ENCODE measurements around the gene MCOLN2.
"Not testable (repeated sequence)": the region's sequence is repeated elsewhere in the genome, so short reads cannot be mapped to it uniquely, and the experiment has no call there.

Gene MCOLN2

GRCh38 chr1:84940481-84940880, 56.4 kb downstream of the MCOLN2 start:
- no peak for DNase-seq

GRCh38 chr1:84939761-84940160, 57.2 kb downstream of the MCOLN2 start:
- no peak for DNase-seq

DNA sequence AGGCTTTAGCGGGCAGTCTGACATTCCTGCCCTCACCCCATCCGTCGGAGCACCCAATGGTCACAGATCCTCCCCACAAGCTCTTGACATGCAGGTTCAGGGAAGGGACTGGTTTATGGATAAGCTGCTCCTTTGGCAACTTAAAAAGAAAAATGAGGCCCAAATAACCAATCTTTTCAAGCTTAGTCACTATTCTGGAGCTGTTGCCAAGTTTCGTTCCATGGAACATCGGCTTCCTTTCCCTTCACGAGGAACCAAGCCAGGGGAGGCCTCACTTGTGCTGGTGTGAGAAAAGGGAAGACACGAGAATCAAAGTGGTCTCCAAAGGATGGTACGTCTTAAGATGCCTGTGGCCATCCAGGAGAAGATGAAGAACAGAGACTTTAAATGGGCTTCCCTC, 57.8 kb downstream of the MCOLN2 start:
- DNase-seq = no peak

- DNase-seq = peak; percentile 60 to 89 (median 72)
These were observed 60.6 kb downstream of the MCOLN2 start for GRCh38 chr1:84936116-84936810.

GRCh38 chr1:84933011-84933611, 63.8 kb downstream of the MCOLN2 start:
- DNase-seq = no peak

GRCh38 chr1:84930831-84931230, 66.1 kb downstream of the MCOLN2 start:
- no peak for DNase-seq

DNA sequence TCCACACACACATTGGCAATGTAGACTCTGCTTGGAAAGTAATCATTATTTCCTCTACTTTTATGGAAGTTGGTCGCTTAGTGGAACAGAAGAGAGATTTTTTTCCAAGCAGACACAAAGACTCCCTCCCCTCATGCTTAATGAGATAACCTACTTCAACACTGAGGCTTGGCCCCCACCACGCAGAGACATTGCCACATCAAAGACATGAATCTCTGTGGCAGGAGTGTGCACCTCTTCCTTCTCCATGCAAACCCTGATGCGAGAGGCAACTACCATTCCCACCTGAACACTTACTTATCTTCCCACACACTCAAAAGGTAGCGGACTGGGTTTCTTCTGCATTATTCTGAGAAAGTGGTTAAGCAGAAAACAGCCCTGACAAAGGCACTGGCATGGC, 66.6 kb downstream of the MCOLN2 start:
- DNase-seq = no peak

GRCh38 chr1:84929581-84929980, 67.3 kb downstream of the MCOLN2 start:
- DNase-seq = no peak

- no peak for DNase-seq
These were observed 67.9 kb downstream of the MCOLN2 start for GRCh38 chr1:84928979-84929378.

DNA sequence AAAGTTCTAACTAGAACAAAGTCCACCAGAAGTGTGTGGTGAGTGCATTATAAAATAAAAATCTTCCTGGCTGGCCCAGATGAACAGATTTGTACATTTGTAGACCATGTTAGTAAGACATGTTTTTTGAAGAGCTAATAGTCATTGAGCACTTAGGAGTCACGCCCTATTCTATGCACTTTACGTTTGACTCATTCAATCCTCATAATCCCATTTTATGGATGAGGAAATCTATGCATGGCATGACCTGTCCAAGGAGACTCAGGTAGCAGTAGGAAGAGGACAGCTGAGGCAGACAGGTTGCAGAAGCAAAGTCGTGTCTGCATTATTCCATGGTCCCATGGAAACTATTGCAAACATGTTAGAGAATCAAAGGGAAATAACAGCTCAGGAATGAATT, 73.6 kb downstream of the MCOLN2 start:
- DNase-seq = no peak

- no peak for DNase-seq
These were observed 76.8 kb downstream of the MCOLN2 start for GRCh38 chr1:84920159-84920558.

DNA sequence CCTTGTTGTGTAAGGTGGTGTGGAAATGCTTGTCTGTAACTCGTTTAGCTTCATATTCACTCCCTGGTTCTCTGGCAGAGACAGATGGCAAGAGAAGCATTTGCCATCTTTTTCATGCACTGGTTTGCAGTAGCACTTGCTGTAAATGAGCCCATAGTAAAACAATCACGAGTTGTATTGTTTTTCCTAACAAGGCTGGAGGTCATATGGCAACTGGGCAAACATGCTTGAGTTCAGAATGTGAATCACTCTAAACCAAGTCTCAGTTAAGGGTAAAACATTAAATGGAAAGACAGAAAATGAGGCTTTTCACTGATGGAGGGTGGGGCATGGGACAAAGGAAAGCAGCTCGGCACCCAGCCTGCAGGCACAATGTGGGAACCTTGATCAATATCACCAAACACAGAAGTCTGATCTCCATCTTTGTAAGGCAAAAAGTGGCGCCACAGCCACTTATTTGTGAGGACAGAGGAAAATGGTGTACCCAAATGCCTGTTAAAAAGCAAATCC, 77.4 kb downstream of the MCOLN2 start:
- no peak for DNase-seq

- no peak for DNase-seq
These were observed 78.1 kb downstream of the MCOLN2 start for GRCh38 chr1:84918726-84919336.

DNA sequence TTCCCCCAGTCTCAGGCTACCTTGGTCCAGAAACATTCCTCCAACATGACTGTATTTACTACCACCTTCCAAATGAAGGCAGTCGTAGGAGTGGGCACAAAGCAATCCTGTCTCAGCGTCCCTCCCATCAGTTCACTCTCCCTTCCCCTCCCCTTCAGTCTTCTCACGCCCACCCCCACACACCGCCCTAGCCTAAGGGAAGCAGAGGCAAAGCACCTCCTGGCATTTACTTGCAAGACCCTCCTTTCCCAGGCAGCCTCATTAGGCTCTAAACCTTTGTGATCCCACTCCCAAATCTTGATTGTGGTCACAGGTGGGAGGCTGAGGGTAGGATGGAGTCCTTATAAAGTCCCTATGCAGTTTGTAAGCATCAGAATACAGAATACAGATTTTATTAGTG, 80.0 kb downstream of the MCOLN2 start:
- DNase-seq = no peak

GRCh38 chr1:84913555-84913892, 83.4 kb downstream of the MCOLN2 start:
- DNase-seq = peak; percentile 30 to 67 (median 62)

GRCh38 chr1:84912726-84913554, 84.0 kb downstream of the MCOLN2 start:
- DNase-seq = peak in 2 of 4 experiments; percentile 49 to 52

- not testable (repeated sequence) for DNase-seq
These were observed 88.0 kb downstream of the MCOLN2 start for GRCh38 chr1:84908746-84909464.

DNA sequence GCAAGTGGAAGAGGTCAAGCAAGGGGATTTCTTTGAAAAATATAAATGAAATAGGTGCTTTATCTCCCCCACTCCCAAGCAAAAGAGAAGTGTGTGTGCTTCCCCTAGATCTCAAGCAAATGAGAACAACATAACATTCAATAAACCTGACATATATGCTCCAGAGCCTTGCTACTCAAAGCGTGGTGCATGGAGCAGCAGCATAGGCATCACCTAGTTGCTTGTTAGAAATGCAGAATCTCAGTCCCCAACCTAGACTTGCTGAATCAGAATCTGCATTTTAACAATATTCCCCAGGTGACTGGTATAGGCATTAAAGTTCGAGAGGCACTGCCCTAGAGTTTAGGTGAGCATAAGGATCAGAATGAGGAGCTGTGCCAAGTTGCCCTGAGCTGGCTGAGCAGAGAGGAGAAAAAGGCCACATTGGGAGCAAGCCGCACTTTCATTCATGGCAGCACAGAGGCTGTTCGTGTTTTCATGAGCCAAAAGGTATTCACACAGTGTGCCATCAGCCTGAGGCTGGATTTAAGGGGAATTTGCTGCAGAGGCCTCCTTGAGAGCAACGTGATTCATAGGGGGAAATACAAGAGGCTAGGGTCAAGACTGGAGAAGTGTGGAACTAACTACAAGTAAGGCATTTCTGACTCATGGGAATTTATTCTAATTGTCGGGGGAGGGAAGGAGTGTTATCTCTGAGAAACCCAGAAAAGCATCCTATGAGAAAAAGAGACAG, 89.7 kb downstream of the MCOLN2 start:
- peak in 3 of 4 experiments; percentile 10 to 27 (median 14) for DNase-seq

- DNase-seq = not testable (repeated sequence)
These were observed 94.2 kb downstream of the MCOLN2 start for GRCh38 chr1:84902727-84903126.

DNA sequence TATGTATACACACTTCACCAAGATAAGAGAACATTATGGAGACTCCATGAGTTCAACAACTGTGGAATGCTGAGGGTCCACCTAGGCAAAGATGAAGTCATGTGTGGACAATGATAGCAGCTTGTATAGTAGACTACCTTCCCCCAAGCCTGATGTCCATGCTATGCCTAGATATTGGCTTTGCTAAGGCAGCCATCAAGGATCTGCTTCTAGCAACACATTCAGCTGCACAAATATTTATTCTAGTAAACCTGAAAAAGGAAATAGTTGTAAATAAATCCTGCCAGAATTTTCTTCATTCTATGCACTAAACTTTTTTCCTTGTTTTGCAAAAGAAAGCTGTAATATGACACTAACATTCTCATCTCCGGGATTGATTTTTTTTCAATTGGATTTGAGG, 96.9 kb downstream of the MCOLN2 start:
- no peak for DNase-seq

DNA sequence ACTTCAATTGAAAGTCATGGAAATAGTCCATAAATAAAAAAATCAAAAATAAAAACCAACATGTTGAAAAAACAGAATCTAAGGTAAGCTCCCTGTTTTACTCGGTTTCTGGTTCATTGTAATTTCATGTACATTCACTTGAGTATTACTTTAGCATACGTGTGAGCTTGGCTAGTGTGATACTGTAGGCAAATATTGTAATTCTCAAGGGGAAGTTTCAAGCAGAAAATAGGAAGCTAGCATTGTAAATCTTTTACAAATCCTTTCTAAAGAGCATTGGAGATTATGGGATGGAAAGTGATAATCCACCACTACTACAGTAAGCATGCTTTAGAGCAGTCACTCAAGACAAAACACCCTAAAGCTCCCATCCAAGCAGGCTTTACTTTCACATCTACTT, 100.6 kb downstream of the MCOLN2 start:
- peak in 2 of 4 experiments; percentile 11 to 30 for DNase-seq
